ENCODE results near the gene URI1. TPM values are rescaled to one million over a fixed set of nuclear protein-coding genes. Genes with fewer than 3 reads are reported as not detected.

Gene URI1
- total and polyA plus RNA-seq, 10 donors, result 23.8 to 64.6 (median 52.4) TPM

DNA sequence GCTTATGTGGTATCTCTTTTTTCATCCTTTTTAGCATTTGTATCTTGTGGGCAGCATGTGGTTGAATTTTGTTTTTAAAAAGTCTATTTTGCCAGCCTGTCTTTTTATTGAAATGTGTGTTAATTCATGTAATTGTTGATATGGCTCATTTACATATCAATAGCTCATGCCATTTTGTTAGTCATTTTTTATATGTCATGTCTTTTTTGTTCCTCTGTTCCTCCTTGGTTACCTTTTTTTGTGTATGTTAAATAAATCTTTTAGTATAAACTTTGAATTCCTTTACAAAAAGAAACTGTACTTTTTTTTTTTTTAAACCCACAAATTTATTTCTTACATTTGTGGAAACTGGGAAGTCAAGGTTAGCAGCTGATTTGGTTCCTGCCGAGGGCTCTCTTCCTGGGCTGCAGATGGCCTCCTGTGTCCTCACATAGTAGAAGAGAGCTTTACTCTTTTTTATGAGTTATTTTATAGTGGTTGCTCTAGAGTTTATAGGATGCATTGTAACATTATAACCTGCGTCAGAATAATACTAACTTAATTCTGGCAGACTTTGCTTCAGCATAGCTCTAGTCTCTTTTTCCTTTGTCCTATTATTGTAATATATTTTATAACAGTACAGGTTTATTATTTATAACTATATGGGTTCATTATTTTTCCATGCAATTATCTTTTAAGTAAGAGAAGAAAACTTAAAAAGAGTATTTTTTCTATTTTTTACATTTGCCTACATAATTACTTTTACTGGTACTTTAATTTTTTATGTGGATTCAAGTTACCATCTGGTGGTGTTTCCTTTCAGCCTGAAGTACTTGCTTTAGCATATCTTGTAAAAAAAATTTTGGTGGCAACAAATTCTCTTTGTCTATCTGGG is 86.3 kb downstream of the URI1 start:
- 58 to 77% (median 72%) methylated on average over 2 of the region's 2 CpGs for WGBS, 5 donors
- intact Hi-C loops (cut with DNase I; ENCODE audit: low total_unique reads), result no loop called here
- peaks cover 0 to 30% (median 0%) of the 10 kb centered on the region in 6 donors for H3K36me3 ChIP-seq
- H3K27me3 ChIP-seq (replicated peaks in 1 of 7), result no peaks in the 10 kb centered on the region
- no peaks in the 10 kb centered on the region for H3K9me3 ChIP-seq
- TF ChIP-seq POLR2AphosphoS5 (IDR thresholded peaks at IDR 0.05) (no peak), POLR2A (IDR thresholded peaks at IDR 0.05) (no peak)
- TF ChIP-seq, protein P1, sequence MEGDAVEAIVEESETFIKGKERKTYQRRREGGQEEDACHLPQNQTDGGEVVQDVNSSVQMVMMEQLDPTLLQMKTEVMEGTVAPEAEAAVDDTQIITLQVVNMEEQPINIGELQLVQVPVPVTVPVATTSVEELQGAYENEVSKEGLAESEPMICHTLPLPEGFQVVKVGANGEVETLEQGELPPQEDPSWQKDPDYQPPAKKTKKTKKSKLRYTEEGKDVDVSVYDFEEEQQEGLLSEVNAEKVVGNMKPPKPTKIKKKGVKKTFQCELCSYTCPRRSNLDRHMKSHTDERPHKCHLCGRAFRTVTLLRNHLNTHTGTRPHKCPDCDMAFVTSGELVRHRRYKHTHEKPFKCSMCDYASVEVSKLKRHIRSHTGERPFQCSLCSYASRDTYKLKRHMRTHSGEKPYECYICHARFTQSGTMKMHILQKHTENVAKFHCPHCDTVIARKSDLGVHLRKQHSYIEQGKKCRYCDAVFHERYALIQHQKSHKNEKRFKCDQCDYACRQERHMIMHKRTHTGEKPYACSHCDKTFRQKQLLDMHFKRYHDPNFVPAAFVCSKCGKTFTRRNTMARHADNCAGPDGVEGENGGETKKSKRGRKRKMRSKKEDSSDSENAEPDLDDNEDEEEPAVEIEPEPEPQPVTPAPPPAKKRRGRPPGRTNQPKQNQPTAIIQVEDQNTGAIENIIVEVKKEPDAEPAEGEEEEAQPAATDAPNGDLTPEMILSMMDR (IDR thresholded peaks at IDR 0.05 in 8 of 11, conservative IDR thresholded peaks at IDR 0.05 in 3 of 11), result no peak
- H3K4me1 ChIP-seq, result peaks cover 0 to 15% (median 0%) of the 10 kb centered on the region in 6 donors
- H3K4me3 ChIP-seq, result no peak overlapping the region
- no peak overlapping the region for H3K27ac ChIP-seq
- no peak for DNase-seq

DNA sequence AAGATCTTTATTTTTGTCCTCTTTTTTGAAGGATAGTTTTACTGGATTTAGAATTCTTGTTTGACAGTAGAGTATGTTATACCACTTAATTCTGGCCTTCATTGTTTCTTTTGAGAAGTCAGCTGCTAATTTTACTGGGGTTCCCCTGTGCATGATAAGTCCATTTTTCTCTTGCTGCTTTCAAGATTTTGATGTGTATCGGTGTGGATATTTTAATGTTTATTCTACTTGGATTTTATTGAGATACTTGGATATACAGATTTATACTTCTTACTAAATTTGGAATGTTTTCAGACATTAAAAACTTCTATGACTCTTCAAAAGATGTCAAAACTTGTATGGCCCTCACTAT is 86.9 kb downstream of the URI1 start:
- DNase-seq, result no peak

DNA sequence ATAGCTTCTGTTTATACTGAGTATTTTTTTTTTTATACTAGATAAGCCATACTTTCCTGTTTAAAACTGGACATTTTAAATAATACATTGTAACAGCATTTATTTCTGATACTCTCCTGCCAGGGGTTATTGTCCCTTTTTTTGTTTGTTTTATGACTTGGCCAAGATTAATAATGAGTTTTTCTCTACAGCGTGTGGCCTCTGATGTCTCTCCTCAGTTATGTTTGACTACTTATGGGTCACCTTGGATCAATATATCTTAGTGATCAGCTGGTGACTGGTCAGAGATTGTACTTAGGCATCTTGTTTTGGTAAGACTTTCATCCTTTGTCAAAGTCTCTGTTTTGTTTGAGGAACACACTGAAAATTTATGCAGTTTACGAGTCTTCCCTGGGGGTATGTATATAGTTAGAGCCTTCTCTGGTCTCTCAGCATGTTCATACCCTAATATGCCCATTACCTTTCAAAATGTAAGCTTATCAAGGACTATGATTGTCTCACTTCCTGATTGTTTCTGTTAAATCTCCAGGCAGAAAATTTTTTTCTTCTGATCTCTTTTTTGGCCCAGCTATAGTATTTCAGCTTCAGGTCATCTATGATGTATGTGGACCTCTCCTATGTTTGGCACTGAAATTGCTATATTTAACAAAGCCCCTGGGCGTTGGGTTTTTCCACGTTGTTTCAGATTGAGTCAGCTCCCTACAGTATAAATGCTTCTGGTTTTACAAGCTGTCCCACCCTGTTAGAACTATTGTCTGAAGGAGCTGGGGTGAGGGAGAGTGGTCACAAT is 87.9 kb downstream of the URI1 start:
- intact Hi-C loops (cut with DNase I; ENCODE audit: low total_unique reads), result no loop called here
- 71 to 84% (median 79%) methylated on average over 4 of the region's 4 CpGs for WGBS, 5 donors
- TF ChIP-seq, protein P1 (IDR thresholded peaks at IDR 0.05 in 8 of 11, conservative IDR thresholded peaks at IDR 0.05 in 3 of 11), result no peak
- no peak for TF ChIP-seq POLR2AphosphoS5 (IDR thresholded peaks at IDR 0.05)
- TF ChIP-seq POLR2A (IDR thresholded peaks at IDR 0.05), result no peak
- peaks cover 0 to 9% (median 0%) of the 10 kb centered on the region in 6 donors for H3K4me1 ChIP-seq
- peaks cover 0 to 42% (median 0%) of the 10 kb centered on the region in 6 donors for H3K36me3 ChIP-seq
- no peak overlapping the region for H3K27ac ChIP-seq
- no peaks in the 10 kb centered on the region for H3K27me3 ChIP-seq (replicated peaks in 1 of 7)
- DNase-seq, result no peak
- H3K4me3 ChIP-seq, result no peak overlapping the region
- peaks cover 0 to 13% (median 10%) of the 10 kb centered on the region in 8 donors for H3K9me3 ChIP-seq

More for the DNA sequence above, 86.9 kb downstream of the URI1 start:
- Histone ChIP-seq H3K27me3 (replicated peaks in 1 of 7) (no peaks in the 10 kb centered on the region), H3K27ac (no peak overlapping the region), H3K4me1 (peaks cover 0 to 9% (median 0%) of the 10 kb centered on the region in 6 donors), H3K36me3 (peaks cover 0 to 33% (median 0%) of the 10 kb centered on the region in 6 donors), H3K9me3 (peaks cover 0 to 5% (median 2%) of the 10 kb centered on the region in 8 donors), H3K4me3 (no peak overlapping the region)
- TF ChIP-seq POLR2AphosphoS5 (IDR thresholded peaks at IDR 0.05) (no peak), POLR2A (IDR thresholded peaks at IDR 0.05) (no peak)
- TF ChIP-seq, protein P1 (IDR thresholded peaks at IDR 0.05 in 8 of 11, conservative IDR thresholded peaks at IDR 0.05 in 3 of 11), result no peak
- intact Hi-C loops (cut with DNase I; ENCODE audit: low total_unique reads), result no loop called here
- 91 to 100% (median 98%) methylated on average over 1 of the region's 1 CpG for WGBS, 5 donors

DNA sequence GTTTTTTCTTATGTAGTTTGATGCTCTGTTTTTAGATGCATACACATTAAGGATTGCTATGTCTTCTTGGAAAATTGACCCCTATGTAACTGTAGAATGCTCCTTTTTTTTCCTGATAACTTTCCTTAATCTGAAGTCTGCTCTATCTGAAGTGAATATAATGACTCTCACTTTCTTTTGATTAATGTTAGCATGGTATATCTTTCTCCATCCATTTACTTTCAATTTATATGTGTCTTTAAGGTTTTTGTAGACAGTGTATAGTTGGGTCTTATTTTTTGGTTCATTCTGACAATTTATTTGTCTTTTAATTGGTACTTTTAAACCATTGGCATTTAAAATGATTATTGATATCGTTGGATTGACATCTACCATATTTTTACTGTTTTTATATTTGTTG is 92.3 kb downstream of the URI1 start:
- H3K4me1 ChIP-seq, result no peaks in the 10 kb centered on the region
- no peak overlapping the region for H3K27ac ChIP-seq
- WGBS, 5 donors, result 96 to 100% (median 97%) methylated on average over 1 of the region's 1 CpG
- H3K27me3 ChIP-seq (replicated peaks in 1 of 7), result no peaks in the 10 kb centered on the region
- DNase-seq, result no peak
- peaks cover 0 to 32% (median 21%) of the 10 kb centered on the region in 8 donors for H3K9me3 ChIP-seq
- TF ChIP-seq POLR2A (IDR thresholded peaks at IDR 0.05), result no peak
- TF ChIP-seq POLR2AphosphoS5 (IDR thresholded peaks at IDR 0.05), result no peak
- TF ChIP-seq, protein P1 (IDR thresholded peaks at IDR 0.05 in 8 of 11, conservative IDR thresholded peaks at IDR 0.05 in 3 of 11), result no peak
- no peak overlapping the region for H3K4me3 ChIP-seq
- intact Hi-C loops (cut with DNase I; ENCODE audit: low total_unique reads), result no loop called here
- H3K36me3 ChIP-seq, result peaks cover 0 to 67% (median 3%) of the 10 kb centered on the region in 6 donors

All from spleen (tissue), 11 donors.